Non-pigmented ciliary epithelial cell (primary cell): ENCODE measurements around the gene TFE3.
A peak's percentile ranks its signal among the peaks of the same experiment; 100 is the strongest.

Source experiments
- DNase-seq: peaks from one replicate; pipeline ENCODE4 v3.0.0-alpha.2; 2010; ENCODE audit warnings: low read depth

The TFE3 gene

DNA sequence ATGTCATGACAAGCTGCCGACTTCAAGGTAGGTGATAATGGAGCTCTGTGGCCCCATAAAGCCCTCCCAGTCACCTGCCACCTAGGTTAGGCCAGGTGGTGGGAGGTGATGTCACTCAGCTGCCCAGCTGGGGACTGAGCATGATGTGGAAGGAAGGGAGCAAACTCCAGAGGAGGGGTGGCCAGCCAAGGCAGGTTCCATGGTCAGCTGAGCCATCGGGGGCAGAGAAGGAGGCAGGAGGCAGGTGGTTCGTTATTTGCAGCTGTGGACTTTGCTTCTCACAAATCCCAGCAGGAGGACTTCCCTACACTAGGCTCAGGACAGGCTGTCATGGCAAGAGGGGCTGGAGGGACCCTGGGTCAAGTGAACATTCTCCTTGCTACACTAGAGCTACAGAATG is 17.8 kb upstream of the TFE3 start:
- DNase-seq, result no peak

DNA sequence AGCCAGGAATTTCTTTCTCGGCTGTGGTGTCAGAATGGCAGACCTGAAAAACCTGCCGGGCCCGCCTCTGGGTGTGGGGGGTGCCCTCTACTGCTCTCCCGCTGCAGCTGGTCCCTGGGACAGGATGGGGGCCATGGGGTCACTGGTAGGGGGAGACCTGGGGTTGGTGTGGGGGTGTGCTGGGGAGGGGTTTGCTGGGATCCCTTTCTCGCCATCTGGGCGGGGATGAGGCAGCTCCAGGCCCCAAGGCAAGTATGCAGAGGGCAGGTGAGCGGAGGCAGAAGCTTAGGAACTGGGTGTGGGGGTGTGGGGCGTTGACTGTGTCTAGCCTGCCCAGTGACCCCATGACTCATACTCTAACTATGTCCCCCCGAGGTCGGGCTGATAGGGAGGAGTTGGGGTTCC is 16.5 kb upstream of the TFE3 start:
- DNase-seq, result no peak

DNA sequence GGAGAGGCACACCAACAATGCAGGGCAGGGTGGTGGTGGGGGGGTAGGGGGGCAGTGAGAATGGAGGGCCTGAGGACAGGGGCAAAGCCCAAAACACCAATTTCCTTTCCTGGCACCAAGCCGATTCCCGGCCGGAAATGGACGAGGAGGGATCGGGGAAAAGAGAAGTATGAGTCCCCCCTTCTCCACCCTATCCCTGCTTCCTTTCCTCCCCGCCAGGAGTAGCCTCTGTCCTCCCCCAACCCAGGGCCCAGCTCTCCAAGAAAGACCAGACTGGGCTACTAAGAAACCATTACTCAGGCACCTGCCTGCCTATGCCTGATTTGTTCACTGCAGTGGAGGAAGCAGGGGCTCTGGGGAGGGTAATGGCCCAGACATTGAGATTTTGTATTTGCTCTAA is 16.0 kb upstream of the TFE3 start:
- DNase-seq, result no peak

DNA sequence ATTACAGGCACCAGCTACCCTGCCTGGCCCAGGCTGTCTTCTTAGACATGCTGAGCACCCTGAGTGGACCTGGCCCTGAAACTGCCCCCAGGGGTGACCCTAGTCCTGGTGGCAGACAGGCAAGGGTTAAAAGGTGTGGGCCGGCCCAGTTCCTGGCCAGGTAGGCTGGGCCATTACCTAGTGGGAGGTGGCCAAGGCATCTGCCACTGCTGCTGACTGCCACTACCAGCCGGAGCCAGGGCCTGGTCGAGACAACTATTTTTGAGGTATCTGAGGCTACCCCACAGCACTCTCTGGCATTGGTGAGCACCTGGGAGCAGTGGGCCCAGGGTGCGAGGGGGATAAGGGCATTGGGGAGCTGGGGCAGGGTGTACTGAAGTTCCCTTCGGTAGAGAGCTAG is 15.6 kb upstream of the TFE3 start, which contains the start of gene CCDC120:
Gene CCDC120, plus strand, starts transcription at position 206 of the 400 bp plus-strand sequence. CDS start 3,043 bp downstream, outside the sequence.
- DNase-seq, result no peak

DNA sequence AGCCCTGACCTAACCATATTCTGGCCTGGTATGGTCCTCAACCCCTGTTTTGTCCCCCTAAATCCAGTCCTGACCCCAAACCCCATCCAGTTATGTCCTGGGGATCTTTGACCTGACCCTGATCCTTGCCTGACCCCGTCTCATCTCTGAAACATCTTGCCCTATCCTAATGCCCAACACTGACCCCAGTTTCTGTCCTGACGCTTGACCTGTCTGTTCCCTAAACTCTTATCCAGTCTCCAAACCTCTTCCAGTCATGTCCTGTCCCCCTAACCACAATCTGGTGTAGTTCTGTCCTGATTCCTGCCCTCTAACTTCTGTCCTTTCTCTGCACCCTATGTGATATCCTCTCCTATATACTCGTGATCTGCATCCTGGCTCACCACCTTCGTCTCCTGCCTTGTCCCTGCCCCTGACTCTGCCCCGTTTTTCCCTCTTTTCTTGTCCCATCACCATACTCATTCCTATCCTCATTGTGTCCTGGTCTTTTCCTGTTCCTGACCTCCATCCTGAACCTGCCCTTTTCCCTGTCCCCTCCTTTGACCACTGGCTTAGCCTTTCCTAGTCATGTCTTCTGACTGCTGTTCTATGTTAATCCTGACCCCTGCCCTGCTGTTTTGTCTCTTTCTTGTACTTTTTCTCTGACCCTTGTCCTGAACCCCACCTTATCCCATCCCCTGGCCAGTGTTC is 11.1 kb upstream of the TFE3 start:
- DNase-seq, result no peak

DNA sequence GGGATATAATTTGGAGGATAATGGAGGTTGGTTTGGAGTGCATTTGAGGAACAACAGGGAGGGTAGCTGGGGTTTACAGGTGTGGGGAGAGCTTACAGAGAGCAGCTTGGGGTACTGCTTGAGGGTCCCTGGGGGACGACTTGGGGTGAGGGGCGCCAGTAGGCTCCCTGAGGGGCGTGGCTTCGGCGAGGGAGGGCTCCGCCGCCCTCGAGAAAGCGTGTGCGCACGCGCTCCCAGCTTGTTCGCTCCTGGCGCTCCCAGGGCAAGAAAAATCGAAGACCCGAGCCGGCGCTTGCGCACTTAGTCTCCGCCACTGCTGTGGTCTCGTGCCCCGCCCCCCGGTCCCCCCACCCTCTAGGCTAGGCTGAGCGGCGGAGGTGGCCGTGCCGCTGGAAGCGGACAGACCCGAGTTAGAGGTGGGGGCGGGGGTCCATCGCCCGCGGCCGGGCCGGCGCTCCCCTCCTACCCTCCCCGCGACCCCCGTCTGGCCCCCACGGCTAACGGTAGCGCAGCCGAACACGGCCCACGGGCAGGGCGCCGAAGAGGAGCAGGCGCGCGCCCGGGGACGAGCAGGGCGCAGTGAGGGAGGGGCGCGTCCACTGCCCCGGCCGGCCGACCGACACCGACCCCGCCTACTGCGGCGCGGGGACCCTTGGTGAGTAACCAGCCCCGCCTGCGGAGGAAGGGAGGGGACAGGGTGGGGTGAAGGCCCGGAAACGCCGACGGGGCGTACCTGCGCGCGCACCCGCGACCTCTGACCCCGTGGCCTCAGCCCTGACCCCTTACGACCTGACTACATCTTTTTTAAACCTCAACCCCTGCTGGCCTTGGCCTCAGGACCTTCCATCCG is 10.3 kb upstream of the TFE3 start:
- no peak for DNase-seq

DNA sequence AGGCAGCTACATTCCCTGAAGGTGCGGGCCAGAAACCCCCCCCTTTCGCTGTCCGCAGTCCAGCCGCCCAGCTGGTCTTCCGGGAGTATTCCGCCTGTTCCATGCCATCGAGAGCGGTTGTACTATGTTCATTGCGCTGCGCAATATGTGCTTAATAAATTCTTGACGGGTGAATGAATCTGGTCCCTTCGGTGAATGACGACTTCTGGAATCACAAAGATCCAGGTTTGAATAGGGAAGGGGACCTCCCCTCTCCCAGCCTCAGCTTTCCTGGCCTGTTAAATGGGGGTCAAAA is 777 bp upstream of the TFE3 start:
- no peak for DNase-seq

DNA sequence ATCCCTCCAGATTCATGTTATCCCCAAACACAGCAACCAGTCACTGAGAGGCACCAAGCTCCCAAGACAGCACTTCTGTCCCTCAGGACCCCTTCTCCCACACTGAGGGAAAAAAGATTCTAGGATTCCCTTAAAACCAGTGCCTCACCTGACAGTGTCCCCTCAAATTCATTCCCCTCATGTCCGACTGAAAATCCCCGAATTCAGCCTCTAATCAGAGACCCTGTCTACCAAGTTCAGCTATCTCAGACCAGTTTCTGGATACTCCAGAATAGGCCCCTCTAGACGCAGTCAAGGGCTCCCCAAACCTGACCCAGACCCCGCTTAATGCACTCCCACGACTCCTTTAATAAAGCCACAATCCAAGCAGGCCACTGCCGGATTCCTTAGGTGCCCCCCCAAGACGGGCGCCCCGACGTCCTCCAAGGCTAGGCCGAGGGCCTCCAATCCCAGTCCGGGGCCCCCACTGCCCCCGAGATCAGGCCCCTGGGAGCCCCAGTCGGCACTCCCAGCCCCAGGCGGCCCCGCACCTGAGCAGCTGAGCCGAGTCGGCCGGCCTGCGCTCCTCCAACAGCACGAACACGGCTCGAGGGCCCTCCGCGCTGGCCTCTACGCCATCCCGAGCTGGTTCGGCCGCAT is 457 bp downstream of the TFE3 start:
- DNase-seq, result no peak

DNA sequence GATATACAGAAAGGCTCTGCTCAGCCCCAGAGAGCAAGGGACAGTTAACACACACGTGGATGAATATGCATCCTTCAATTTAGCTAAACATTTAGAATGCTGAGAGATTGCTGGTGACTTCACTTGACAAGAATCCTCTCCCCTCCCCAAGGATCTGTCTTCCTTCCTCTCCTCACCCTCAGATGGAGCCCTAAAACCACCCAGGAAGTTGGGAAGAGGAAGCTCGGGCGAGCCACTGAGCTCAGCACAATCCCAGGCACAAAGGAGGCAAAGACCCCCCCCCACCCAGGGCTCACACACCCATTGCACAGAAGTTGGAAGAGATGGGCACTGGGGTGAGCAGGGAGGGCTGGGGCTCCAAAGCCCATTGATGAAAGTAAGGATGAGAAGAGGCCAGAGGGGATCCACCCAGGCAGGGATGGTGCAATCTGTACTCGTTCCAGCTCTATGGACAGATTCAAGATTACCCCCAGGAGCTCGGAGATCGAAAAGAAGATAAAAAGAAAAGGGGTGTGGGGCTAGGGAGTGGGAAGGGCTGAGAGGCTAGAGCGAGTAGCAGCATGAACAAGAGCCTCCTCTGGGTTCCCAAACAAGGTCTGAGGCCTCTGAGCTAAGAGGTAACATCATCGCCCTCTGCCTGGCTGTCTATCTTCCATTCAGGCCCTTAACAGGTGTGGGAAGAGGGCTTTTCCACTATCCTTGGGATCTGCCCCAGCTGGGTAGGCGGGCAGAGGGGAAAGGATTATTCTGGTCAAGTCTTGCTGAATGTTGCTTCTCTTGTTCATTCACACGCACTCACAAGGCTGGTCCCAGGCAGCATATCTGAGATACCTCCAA is 1.2 kb downstream of the TFE3 start:
- DNase-seq, result no peak

DNA sequence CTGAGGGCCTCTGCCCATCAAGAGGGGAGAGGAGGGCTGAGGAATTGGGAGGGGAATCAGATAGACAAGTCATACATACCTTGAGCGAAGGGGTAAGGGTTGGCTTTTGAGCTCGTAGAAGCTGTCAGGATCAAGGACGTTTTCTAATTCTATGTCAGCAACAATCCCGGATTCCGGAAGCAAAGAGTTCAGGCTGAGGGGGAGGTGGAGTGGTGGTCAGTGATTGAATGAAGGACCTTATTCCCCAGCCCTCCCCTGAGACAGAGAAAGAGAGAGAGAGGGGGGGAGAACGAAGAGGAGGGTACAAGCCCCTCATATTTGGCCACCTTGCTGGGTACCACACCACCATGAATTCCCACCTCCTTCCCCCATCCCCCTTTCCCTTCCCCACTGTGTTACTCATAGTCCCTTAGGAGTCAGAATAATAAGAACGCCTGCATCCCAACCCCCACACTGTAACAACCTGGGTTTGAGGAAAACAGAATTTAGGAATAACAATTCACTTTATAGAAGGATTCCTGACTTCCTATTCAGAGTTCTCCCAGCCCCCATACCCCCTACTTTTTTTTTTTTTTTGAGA is 2.7 kb downstream of the TFE3 start:
- DNase-seq, result no peak

DNA sequence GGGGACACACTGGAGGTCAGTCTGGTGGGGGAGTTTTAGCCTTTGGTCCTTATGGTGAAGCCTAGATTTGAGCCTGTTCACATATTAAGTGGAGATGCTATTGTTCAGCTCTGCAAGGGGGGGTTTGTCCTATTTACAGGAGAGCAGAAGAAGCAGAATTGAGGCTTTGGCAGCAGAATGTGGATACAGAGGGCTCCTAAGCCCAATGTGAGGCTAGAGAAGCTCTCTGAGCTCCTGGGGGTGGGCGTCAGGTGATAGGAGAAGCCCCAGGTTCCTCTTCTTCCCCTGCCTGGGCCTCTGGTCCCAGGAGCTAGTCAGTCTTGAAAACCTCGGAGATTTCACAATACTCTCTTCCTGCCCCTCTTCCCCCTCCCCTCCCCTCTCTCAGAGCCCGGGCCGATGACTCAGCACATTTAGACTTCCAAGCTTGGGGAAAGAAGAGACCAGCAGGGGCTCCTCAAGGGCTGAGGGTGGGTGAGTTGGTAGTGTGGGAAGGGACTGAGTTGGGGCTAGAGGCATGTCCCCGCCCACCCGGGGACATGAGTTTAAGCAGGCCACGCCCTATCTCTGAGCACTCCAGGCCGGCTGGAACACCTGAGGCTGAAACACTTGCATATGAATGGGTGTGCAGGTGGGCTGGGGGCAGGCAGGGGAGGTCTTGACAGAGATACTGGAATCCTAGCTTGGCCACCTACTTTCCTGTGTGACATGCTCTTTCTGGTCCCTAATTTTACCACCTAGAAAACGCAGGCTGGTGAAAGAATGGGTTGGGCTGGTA is 3.4 kb downstream of the TFE3 start:
- DNase-seq, result peak; percentile 84

DNA sequence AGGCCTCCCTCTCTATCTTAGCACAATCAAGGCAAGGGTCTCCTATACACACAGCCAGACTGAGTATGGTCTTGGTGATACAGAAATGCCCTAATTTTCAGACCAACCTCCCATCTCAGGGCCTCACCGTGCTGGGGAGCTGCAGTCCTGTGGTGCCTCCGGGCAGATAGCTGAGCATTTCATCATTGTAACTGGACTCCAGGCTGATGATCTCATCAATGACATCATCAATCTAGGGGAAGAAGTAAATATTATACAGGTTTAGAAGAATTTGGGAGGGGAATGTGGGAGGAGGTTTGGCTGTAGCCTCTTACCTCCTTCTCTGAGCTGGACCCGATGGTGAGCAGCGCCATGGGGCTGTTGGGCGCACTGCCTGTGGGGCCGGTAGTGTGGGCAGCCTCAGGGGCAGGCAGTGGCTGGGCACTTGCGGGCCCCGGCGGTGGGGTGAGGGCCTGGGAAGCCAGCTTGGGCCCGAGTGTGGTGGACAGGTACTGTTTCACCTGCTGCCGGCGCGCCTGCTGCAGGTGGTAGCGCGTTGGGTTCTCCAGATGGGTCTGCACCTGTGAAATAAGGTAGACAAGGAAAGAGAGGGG is 5.2 kb downstream of the TFE3 start:
- no peak for DNase-seq

DNA sequence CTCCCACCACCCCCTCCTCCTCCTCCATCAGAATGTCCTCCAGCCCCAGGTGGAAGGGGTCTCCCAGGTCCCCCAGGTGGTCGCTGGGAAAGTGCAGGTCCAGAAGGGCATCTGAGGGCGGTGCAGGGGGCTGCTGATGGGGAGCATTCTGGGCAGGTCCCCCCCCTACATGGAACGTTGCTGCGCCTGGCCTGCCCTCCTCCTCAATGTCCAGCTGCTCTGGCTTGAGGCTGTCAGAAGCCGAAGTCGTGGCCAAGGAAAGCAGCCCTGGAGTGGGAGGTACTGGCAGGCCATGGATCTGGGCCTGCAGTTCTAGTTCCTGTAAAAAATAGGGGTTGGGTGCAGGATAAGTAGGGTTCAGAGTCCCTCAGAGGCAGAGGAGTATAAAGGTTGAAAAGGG is 12.9 kb downstream of the TFE3 start:
- no peak for DNase-seq

DNA sequence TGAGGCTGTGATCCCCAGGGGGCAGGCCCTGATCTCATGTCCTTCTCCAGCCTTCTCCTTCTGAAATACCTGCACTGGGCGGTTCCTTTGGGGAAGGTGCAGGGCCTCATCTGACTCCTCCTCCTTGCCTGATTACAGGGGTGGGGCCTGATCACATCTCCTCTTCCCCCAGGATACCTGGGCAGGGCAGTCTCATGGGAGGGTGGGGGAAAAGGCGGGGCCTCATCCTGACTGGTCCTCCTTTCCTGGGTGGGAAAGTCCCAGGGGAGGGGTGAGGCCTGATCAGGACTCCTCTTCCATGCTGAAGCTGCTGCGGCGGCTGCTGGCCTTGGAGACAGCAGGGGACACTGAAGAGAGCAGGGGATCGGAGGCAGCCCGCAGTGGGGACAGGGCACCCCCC is 13.3 kb downstream of the TFE3 start:
- no peak for DNase-seq

DNA sequence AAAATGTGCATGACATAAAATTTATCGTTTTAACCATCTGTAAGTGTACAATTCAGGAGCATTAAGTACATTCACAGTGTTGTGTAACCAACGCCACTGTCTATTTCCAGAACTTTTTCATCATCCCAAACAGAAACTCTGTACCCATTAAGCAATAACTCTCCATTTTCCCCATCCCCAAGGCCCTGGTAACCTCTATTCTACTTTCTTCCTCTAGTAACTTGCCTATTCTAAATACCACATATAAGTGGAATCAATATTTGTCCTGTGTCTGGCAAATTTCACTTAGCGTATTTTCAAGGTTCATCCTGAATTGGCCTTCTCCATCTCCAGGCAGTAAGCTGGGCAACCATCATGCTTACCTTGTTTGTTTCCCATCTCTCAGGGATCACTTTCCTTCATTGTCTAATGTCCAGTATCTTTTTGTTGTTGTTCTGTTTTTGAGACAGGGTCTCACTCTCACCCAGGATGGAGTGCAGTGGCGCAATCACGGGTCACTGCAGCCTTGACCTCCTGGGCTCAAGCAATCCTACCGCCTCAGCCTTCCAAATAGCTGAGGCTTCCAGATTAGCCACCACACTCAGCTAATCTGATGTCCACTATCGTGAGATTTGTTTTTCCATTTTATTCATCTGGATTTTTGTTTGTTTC is 23.4 kb downstream of the TFE3 start:
- DNase-seq, result no peak

DNA sequence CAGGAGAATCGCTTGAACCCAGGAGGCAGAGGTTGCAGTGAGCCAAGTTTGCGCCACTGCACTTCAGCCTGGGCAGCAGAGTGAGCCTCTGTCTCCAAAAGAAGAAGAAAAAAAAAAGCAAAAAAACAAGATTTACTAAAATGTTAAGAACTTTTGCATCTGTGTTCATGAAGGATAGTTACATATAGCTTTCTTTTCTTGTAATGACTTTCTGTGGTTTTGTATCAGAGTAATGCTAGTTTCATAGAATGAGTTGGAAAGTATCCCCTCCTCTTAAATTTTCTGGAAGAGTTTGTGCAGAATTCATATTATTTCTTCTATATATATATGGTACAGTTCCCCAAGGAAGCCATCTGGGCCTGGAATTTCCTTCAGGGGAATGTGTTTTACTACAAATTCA is 24.1 kb downstream of the TFE3 start:
- no peak for DNase-seq

DNA sequence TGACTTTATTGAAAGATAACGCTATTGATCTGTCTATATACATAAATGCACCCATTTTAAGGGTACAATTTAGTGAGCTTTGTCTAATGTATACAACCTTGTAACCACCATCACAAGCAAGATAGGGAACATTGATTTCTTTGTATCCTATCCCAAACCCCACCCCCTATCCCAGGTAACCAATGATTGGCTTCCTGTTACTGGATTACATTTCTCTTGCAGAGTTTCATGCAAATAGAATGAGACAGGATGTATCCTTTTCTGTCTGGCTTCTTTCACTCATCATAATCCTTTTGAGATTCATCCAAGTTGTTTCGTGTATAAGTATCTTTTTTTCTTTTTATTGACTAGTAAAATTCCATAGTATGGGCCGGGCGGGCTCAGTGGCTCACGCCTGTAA is 39.5 kb downstream of the TFE3 start:
- DNase-seq, result no peak

DNA sequence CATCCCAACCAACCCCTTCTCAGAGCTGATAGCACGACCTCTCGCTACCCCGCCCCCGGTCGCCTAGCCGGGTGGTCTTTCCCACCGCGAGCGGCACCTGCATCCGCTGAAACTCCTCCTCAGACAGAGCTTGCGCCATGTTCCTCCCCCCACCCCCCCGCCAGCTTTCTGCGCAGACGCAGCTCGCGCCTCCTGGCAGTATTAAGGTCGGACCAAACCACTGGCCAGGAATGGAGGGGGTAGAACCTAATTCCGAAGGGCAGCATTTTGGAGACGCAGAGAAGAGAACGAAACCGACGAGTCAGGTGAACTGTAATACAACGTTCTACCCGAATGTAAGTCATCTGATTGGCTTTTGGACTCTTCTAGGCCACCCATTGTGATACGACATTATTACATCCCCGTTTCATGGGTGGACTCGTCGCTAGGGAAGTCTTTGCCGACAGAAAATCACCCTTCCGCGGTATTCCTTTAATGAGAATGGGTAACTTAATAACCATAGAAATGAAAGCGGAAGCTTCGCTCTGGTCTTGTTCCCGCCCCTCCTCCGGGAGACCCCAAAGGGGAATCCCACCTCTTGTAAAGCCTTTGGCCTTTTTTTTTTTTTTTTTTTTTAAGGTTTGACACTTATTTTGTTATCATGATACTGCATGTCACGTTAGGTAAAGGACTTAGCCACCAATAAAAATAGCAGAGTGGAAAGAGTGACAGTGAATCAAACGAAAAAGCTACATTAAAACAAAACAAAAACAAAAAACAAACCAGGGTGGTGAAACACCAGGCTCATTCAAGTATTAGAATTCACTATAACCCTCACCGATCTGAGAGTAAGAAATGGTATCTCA is 40.8 kb downstream of the TFE3 start, which contains the start of gene GRIPAP1:
Gene GRIPAP1, minus strand, starts transcription at position 174 of the 845 bp plus-strand sequence. Its CDS starts 35 bp downstream, at position 139.
- peak; percentile 36 for DNase-seq

DNA sequence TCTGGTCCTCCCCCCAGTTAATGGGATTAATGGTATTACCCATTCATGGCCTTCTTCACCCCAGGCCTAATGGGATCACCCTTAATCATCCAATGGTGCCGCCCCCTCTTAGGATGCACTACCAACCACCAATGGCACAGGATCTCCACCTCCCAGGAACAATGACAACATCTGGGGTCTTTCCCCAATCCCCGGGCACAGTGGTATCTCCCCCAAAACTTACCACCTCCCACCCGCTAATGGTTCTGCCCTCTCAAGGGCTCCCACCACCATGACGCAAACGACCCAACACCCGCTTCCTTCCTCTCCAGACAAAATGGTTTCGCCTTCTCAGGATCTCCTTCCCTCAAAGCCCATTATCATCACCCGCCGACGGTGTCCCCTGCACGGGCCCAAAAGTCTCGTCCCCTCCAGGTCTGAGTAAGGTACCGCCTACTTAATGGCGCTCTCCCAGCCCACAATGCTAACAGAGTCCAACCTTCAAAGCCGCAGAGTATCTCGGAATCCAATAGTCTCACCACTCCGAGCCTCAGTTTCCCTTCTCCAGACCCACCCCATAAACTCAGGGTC is 41.6 kb downstream of the TFE3 start:
- no peak for DNase-seq
